ENCODE results near the gene ASPSCR1.
A peak's percentile ranks its signal among the peaks of the same experiment; 100 is the strongest.

Gene ASPSCR1

DNA sequence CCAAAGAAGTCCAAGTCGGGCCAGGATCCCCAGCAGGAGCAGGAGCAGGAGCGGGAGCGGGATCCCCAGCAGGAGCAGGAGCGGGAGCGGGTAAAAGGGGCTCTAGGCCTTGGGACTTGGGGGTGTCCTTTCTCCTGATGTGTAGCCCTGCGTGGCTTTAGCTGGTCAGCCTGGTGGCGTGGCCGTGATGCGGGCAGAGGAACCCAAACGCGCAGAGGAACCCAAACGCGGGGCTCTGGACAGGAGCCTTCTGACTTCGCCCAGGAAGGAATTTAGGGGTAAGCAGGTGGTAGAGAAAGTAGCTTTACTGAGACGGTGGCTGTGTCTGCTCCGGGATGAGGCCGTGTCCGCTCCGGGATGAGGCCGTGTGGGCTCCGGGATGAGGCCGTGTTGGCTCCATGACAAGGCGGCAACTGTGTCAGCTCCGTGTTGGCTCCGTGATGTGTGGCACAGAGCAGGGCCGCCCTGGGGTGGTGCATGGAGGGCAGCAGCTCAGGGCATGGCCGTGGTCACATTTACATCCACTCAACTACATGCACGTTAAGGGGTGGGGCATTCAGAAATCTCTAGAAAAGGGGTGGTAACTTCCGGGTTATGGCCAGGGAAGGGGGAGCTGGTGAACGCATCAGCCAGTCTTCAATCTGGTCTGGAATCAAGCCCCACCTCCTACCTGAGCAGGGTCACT lies 19.5 kb downstream of the ASPSCR1 start:
- intact Hi-C loops (cut with DNase I): no loop called here
- no peak for DNase-seq

DNA sequence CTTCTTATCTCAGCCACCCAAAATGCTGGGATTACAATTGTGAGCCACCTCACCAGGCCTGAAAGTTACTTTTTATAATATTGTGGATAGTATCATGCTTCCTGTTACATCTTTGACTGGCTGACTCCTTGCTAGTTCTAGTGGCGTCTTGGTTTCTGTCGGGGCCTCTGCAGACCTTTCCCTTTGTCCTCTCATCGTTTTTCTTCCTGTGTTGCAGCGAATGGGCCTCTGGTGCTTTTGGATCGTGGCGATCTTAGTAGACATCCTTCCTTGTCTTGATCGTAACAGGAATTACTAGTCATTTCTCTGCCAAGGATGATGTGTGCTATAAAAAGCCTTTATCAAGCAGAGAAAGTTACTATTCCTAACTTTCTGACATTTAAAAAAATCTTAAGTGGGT lies 20.8 kb downstream of the ASPSCR1 start:
- no peak for DNase-seq
- intact Hi-C loops (cut with DNase I): no loop called here

DNA sequence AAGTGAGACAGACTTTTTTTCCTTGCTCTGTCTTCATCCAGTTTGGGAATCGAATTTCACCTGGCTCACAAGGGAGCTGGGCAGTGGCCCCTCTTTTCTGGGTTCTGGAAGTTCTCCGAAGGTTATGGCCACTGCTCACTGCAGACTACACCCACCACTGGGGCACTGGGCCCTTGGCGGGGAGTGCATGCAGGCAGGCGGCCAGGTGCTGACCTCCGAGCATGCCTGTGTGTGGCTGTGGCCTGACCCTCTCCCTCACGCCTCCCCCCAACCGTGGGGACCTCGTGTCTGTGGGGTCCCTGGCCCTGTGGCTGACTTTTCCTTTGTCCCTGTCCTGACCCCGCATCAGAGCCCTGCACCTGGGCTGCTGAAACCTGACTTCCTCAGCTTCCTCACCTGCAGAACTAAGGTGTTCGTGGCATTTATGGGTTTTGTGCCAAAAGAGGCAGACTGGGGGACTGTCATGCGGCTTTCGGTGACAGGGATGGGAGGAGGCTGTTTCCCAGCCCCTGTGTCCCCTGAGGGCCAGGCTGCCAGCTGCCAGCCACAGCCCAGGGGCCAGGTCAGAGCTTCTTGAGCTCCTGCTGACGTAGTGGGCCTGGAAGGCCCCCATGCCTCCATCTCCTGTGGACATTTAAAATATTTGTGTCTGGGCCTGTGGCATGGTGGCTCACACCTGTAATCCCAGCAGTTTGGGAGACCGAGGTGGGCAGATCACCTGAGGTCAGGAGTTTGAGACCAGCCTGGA lies 21.4 kb downstream of the ASPSCR1 start:
- intact Hi-C loops (cut with DNase I): no loop called here
- peak in 1 of 10 donors; percentile 69 for DNase-seq

DNA sequence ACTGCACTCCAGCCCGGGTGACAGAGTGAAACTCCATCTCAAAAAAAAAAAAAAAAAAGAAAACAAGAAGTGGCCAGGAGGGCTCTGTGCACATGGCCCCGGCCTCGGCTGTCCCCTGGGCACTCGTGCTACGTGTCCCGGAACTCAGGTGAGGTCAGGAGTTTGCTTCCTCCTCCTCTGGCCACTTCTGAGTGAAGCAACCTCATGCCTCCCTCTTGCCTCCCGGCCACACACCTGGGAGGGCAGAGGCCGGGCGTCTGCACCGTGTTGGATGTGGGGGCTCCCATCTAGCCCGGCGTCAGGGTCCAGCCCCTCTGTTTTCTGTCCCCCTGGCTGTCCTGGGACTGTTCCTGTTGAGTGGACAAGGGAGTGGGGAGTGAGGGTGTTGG lies 22.2 kb downstream of the ASPSCR1 start:
- intact Hi-C loops (cut with DNase I): no loop called here
- DNase-seq: no peak

DNA sequence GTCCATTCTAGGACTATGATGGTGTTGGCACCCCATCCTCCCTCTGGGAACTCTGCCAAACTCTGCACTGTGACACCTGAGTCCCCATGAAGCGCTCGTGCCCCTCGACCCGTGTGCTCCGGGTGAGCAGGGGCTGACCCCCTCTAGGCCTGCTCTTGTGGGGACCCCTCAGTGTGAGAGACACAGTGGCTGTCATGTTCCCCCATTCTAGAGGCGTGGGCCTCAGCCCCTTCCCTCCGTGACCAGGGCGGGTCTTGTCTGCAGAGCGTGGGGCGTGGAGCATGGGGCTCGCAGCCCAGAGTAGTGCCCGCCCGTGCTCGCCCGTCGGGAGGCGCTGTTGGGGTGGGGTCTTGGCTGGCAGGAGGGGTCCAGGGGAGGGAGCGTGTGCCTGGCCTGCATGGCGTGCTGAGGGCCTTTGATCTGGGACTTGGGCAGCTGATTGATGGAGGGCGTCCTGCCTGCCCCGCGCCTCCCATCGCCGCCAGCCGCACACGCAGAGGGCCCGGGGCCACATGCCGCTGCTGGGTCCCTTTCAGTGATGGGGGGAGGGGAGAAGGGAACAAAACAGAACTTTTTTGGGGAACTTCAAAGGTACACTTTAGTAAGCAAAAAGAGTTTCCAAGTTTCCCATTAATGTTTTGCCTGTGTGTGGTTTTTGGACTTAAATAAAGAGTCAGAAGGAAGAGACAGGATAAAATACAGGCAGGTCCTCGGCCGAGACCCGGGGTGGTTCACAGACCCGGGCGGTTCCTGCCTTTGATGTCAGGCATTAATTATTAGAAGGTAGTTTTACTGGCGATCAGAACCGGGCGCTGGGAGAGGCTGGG lies 22.8 kb downstream of the ASPSCR1 start:
- intact Hi-C loops (cut with DNase I): no loop called here
- no peak for DNase-seq

DNA sequence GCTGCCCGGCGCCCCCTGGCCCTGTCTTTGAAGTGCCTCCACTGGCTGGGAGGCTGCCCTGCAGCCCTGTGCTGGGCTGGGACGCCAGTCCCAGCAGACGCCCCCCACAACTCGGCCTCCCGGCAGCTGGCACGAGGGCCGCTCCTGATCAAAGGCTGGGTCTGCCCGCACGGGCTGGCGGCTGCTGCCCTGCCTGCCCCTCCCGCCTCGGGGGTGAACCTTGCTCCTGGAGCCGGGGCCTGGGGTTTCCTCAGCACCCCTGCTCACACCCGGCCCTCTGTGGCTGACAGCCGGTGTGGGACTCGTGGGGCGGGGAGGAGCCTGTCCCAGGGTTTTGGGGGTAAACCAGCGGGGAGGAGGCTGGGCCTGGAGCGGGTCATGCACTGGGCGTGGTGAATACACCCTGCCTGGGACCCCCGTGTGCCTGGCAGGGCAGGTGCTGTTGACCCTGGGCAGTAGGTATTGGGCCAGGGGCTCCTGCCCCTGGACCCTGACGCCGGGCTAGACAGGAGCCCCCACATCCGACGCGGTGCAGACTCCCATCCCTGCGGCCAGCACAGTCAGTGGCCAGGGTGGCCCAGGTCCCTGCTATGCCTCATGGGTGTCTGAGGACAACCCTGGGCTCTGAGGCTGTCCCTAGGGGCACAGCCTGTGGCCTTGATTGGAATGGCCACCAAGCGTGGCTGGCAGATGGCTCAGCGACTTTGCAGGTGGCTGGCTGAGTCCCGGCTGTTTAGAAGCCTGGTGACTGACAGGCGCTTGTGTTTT lies 23.6 kb downstream of the ASPSCR1 start:
- no peak for DNase-seq
- intact Hi-C loops (cut with DNase I): no loop called here

DNA sequence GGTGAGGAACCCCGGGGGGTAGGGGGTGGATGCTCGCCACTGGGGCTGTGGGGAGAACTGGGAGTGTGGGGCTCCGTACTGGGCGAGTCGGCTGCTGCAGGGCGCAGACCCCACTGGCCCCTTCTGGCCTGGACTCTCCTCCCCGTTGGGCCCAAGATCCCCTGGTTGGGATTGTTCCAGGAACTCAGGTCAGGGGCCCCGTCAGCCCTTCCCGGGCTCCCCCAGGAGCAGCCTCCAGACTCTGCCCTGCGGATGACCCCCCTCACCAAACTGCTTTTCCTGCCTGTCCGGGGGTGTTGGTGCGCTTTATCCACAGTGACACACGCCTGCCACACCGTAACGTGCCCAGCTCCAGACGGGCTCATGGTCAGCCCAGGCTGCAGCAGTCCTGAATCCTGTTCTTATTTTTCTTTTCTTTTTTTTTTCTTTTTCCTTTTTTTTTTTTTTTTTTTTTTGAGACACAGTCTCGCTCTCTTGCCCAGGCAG lies 24.2 kb downstream of the ASPSCR1 start:
- intact Hi-C loops (cut with DNase I): no loop called here
- DNase-seq: no peak

DNA sequence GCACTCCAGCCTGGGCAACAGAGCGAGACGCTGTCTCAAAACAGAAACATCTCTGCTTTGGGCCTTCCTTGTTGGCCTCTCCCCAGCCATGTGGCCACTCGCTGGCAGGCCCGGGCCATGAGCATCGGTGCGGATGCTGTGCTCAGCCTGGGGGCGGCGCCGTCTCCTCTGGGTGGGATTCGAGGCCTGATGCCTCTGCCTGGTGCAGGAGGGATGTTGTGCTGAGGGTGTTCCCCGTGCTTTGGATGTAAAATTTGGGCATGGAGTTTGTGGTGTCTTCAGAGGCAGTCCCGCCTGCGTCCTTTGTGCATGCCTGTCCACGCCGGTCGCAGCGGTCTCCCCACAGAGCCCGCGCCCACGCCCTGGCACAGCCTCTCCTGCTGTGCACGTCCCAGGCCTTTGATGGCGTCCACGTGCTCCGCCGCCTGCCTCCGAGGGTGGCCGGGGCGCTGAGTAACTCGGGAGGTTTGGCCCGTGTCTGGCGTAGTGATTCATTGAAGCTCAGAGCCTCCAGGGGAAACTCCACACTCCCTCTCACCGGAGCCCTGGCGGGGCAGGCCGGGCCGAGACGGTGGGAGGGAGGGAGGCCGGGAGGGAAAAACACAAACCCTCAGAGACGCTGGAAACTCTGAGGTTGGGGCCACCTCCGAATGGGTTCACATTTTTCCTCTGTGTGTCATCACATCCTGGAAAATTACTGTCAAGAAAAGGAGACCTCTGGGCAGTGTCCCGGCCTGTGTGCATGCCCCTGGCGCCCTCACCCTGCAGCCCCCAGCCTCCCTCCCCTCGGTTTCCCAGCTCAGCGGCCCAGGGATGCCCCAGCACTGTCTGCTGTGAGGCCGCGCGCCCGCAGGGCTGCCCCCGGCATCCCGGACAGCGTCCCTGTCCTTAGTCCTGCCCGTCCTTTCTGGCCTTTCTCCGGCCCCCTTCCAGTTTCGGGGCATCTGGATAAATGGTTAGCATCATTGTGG lies 26.3 kb downstream of the ASPSCR1 start:
- no peak for DNase-seq

DNA sequence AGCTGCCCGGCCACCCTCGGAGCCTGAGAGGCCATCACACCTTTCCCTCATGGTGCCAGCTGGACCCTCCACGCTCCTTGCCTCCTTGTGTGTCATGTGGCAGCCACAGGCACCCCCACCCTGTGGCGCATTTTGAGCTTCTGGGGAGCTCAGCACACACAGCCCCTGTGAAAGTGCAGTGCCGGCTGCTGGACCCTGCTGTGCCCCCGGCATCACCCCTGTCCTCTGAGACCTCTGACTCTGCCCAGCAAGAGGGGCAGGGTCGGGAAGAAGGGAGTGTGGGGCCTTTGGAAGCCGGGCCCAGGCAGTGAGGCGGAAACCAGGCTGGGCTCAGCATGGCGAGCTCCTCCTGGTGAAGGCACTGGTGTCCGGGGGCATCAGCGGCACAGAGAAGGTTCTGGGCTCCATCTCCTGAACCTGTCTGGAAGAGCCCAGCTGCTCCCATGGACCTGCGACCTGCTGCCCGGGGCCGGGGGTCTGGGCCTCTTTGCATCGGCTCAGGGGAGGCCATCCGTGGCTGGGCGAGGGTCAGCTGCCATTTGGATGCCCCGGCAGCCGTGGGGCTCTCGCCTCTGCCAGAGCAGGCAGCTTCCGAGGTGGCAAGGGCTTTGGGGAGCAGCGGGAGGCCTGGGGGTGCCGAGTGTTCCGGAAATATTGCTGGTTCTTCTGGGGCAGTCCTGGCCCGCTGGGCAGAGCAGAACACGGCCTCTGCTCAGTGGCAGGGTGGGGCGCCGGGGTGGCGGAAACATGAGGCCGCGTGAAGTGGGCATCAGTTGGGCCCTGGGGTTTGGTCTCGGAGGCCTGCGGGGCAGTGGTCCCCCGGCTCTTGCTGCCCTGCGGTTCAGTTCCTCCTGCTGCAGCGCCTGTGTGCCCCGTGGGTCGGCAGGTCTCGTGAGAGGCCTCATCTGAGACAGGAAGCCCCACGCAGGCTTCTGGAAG lies 27.4 kb downstream of the ASPSCR1 start:
- intact Hi-C loops (cut with DNase I): no loop called here
- DNase-seq: no peak

More for the DNA sequence above, 26.3 kb downstream of the ASPSCR1 start:
- intact Hi-C loops (cut with DNase I): no loop called here

DNA sequence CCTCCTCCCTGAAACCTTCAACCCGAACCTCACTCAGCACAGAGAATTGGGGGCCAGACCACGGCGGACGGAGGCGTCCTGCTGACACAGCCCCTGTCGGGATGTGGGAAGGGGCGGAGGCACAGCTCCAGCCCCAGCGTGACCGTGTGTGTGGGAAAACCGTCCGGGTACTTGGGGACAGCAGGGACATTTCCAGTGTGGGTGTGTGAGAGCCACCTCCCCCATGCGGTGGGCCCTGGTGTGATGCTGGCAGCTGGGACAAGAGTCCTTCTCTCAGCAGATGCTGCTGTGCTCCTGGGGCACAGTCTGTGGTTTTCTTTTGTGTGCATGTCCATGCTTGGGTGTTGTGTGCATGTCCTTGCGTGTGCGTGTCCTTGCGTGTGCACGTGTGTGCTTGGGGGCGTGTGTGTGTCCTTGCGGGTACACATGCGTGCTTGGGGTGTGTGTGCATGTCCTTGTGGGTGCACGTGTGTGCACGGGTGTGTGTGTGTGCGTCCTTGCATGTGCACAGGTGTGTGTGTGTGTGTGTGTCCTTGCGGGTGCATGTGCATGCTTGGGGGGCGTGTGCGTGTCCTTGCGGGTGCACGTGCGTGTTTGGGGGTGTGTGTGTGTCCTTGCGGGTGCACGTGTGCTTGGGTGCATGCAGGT lies 28.4 kb downstream of the ASPSCR1 start:
- intact Hi-C loops (cut with DNase I): no loop called here

DNA sequence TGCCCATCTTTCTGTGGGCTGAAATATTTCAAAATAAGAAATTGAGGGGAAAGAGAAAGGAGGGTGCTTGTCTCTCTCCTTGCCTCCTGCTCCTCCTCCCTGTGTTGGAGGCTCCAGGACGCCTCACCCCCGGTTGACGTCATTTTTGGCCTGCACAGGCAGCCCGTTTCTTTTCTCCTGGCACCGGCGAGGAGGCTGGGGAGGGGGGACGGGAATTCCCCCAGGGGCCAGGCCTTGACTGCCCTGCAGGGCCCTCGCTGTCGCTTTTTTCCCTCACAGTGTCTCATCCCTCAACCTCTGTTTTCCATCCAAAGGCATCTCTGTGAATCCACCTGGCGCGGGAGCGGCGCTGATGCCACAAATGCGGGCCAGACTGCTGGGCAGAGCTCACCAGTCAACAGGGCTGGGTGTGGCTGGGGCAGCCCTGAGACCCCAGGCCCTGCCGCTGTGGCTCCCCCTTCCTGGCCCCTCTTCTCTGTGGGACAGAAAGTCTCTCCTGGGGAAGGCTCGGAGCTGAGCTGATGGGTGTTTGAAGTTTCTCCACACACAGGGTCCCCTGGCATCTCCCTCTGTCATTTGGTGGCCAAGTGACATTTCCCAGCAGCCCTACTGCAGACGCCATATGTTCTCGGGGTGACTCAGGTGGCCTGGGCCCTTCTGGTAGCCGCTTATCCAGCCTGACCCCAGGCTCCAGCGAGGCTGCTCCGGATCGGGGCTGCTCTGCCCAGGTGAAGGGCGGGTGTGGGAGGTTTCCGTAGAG lies 29.2 kb downstream of the ASPSCR1 start:
- peak in 1 of 10 donors; percentile 47 for DNase-seq
- intact Hi-C loops (cut with DNase I): no loop called here

More for the DNA sequence above, 28.4 kb downstream of the ASPSCR1 start:
- DNase-seq: no peak

DNA sequence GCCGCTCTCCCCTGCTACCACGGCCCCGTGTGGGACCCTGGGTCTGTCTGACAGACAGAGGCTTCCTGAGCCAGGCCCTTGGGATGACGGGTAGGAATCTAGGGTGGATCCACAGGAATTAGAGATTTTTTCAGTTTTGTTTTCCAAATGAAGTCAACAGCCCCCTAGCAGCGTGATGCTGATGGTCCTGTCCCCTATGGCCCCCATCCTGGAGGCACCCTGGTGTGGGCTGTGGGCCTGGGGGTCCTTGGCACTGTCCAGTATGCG lies 29.7 kb downstream of the ASPSCR1 start:
- intact Hi-C loops (cut with DNase I): no loop called here
- DNase-seq: no peak

DNA sequence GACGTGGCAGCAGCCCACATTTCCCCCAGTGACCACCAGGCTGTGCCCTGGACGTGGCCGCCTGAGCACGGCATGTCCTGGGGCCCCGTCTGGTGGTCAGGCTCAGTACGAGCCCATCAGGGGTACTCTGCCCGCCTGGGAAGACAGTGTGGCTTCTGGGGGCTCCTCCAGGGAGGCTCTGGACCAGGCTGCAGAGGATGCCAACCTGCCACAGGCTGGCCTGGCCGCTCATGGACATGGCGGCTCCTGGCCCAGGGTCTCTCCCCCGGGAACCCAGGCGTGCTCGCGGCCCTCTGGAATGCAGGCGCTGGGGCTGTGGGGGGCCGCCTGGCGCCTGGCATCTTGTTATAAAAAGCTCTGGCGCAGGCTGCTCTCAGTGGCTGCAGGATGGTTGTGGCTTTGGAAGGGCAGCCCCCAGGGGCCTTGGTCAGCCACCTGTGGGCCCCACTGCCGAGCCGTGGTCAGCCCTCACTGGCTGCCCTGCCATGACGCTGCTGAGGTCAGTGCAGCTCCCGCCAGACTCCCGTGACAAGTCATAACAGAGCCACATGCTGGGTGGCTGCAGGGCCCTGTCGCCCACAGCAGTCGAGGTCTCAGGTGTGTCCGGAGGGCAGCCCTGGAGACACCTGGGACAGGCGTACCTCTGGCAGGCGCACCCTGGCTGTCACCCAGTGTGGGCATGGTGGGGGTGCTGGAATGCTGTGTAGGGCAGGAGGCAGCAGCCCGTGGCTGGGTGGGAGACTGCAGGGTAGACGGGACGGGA lies 30.2 kb downstream of the ASPSCR1 start:
- DNase-seq: no peak
- intact Hi-C loops (cut with DNase I): no loop called here

DNA sequence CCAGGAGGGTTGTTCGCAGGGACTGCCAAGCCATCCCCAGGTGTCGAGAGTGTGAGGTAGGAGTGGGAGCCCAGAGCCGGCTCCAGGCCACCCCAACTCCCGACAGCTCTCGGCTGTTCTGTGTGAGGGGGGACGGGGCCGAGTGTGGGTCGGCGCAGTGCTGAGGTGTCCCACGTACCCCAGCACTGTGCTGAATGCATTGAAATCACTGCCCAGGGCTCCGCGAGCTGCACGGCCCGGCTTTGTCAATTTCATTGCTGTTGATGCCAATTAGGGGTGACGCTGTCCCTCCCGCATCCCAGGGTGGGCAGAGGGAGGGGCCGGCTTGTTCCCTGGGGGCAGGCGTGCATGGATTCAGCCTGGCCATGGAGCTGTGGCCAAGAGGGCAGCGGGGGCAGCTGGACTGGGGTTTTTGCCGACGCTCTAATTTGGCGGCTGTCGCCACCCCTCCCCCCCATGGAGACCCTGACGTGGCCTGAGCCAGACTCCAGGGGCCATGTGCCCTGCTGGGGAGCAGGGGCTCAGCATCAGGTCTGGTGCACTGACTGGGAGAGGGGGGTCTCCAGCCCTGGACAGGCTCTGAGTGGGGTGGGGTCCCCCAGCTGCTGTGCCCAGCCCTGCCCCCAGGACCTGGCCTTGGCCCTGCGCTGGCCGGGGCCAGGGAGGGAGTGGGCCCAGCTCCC lies 31.0 kb downstream of the ASPSCR1 start:
- intact Hi-C loops (cut with DNase I): no loop called here
- DNase-seq: no peak

DNA sequence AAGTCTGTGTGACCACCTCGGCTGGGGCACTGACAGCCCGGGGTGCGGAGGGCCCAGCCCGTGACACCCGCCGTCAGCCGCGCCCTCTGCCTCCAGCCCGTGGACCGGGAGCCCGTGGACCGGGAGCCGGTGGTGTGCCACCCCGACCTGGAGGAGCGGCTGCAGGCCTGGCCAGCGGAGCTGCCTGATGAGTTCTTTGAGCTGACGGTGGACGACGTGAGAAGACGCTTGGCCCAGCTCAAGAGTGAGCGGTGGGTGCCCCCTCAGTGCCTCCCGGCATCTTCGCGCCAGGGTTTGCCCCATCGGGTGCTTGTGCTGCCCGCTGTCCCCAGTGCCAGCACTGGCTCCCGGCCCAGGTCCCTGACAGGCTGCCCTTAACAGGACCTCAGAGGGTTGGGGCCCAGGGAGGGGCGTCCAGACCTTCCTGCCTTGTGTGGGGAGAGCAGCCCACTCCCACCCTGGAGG lies 31.5 kb downstream of the ASPSCR1 start:
- DNase-seq: no peak
- intact Hi-C loops (cut with DNase I): no loop called here

DNA sequence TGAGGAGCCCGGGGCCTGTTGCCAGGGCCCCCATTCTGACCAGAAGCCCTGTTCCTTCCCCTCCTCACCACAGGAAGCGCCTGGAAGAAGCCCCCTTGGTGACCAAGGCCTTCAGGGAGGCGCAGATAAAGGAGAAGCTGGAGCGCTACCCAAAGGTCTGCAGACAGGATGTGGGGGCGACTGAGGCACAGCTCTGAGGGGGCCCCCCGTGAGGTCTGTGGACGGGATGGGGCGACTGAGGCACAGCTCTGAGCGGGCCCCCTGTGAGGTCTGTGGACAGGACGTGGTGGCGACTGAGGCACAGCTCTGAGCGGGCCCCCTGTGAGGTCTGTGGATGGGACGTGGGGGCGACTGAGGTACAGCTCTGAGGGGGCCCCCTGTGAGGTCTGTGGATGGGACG lies 32.0 kb downstream of the ASPSCR1 start:
- intact Hi-C loops (cut with DNase I): no loop called here

More for the DNA sequence above, 32.0 kb downstream of the ASPSCR1 start:
- no peak for DNase-seq
